Breast epithelium (tissue), 3 donors: ENCODE measurements around the gene DHDH.

Source experiments
- POLR2A ChIP-seq: fragments of 450-650 bp; IDR thresholded peaks from one replicate; pipeline ENCODE4 v1.6.1; 2016; ENCODE audit warnings: antibody characterized with exemption, mild to moderate bottlenecking, moderate library complexity
- TF ChIP-seq, protein P1 (sequence below), 3 donors: fragments of 450-650 bp; IDR thresholded peaks; one replicate each; pipeline ENCODE4 v1.5.1; 2016 to 2017; ENCODE audit warnings: antibody characterized with exemption in 3 of 3, mild to moderate bottlenecking in 3 of 3, moderate library complexity in 3 of 3

GRCh38 chr19:48883726-48884125 lies 49.8 kb upstream of the DHDH start:
- no peak for TF ChIP-seq POLR2A
- TF ChIP-seq, protein P1, sequence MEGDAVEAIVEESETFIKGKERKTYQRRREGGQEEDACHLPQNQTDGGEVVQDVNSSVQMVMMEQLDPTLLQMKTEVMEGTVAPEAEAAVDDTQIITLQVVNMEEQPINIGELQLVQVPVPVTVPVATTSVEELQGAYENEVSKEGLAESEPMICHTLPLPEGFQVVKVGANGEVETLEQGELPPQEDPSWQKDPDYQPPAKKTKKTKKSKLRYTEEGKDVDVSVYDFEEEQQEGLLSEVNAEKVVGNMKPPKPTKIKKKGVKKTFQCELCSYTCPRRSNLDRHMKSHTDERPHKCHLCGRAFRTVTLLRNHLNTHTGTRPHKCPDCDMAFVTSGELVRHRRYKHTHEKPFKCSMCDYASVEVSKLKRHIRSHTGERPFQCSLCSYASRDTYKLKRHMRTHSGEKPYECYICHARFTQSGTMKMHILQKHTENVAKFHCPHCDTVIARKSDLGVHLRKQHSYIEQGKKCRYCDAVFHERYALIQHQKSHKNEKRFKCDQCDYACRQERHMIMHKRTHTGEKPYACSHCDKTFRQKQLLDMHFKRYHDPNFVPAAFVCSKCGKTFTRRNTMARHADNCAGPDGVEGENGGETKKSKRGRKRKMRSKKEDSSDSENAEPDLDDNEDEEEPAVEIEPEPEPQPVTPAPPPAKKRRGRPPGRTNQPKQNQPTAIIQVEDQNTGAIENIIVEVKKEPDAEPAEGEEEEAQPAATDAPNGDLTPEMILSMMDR (IDR thresholded peaks at IDR 0.05): no peak
